WTC11 (cell line): Measurements from ENCODE around the gene SCFD1. TPM values are rescaled to one million over a fixed set of nuclear protein-coding genes. Genes with fewer than 3 reads are reported as not detected.

ENCODE experiments used
- ATAC-seq: fragments of 200-7000 bp; cut with Tn5 transposase; 2 replicates; pipeline ENCODE4 v1.10.0; 2021; ENCODE audit warnings: mild to moderate bottlenecking, moderate library complexity
- CTCF ChIA-PET: fragments of 300-600 bp; sonication (Branson Sonifier 250); formaldehyde crosslinking; loops from one replicate; lab custom pipeline; 2021; ENCODE audit warnings: antibody characterized with exemption; lab: Charles Lee
- POLR2A ChIA-PET: fragments of 350-600 bp; sonication (Branson Sonifier 250); formaldehyde crosslinking; loops from one replicate; lab custom pipeline; 2021; ENCODE audit warnings: antibody characterized with exemption; lab: Charles Lee
- DNase-seq: peaks from one replicate; pipeline ENCODE4 v3.0.0; 2021; ENCODE audit warnings: low spot score
- H3K27ac Mint-ChIP-seq: 2 replicates; pipeline ENCODE4 v1.8.0; 2021; ENCODE audit warnings: mixed read lengths
- H3K27me3 Mint-ChIP-seq: 2 replicates; pipeline ENCODE4 v1.8.0; 2021; ENCODE audit warnings: low read depth, mild to moderate bottlenecking, moderate library complexity, mixed read lengths
- H3K36me3 Mint-ChIP-seq: 2 replicates; pipeline ENCODE4 v1.8.0; 2021; ENCODE audit warnings: mixed read lengths
- H3K4me1 Mint-ChIP-seq: 2 replicates; pipeline ENCODE4 v1.8.0; 2022; ENCODE audit warnings: mixed read lengths
- H3K4me3 Mint-ChIP-seq: 2 replicates; pipeline ENCODE4 v1.8.0; 2021; ENCODE audit warnings: mild to moderate bottlenecking, moderate library complexity, mixed read lengths
- H3K9me3 Mint-ChIP-seq: 2 replicates; pipeline ENCODE4 v1.8.0; 2021; ENCODE audit warnings: mixed read lengths
- AFF4 ChIP-seq: sonication (generic); formaldehyde crosslinking; IDR thresholded peaks from 2 replicates; pipeline ENCODE4 v1.8.1; 2023; ENCODE audit warnings: mild to moderate bottlenecking, missing genetic modification reagents, borderline replicate concordance
- ATF1 ChIP-seq: sonication (generic); formaldehyde crosslinking; IDR thresholded peaks from 2 replicates; pipeline ENCODE4 v1.8.1; 2023; ENCODE audit warnings: mild to moderate bottlenecking, moderate library complexity, missing genetic modification reagents
- ATF3 ChIP-seq: sonication (generic); formaldehyde crosslinking; conservative IDR thresholded peaks from 2 replicates; pipeline ENCODE4 v1.8.1; 2022; ENCODE audit warnings: mild to moderate bottlenecking, missing genetic modification reagents
- E2F4 ChIP-seq: sonication (generic); formaldehyde crosslinking; IDR thresholded peaks from 2 replicates; pipeline ENCODE4 v1.8.1; 2022; ENCODE audit warnings: low read depth, mild to moderate bottlenecking, moderate library complexity, missing genetic modification reagents, borderline replicate concordance
- ETV6 ChIP-seq: sonication (generic); formaldehyde crosslinking; IDR thresholded peaks from 2 replicates; pipeline ENCODE4 v1.8.1; 2022; ENCODE audit warnings: mild to moderate bottlenecking, missing genetic modification reagents
- FOXP4 ChIP-seq: sonication (generic); formaldehyde crosslinking; IDR thresholded peaks from 2 replicates; pipeline ENCODE4 v1.8.0; 2022; ENCODE audit warnings: mild to moderate bottlenecking, missing genetic modification reagents
- GRHL2 ChIP-seq: fragments of 250-450 bp; sonication (Bioruptor Pico); IDR thresholded peaks from 2 replicates; pipeline ENCODE4 v1.8.0; 2022; ENCODE audit warnings: mild to moderate bottlenecking, moderate library complexity; ENCODE audit not compliant: insufficient replicate concordance, severe bottlenecking
- PRDM15 ChIP-seq: sonication (generic); formaldehyde crosslinking; IDR thresholded peaks from 2 replicates; pipeline ENCODE4 v1.8.0; 2022; ENCODE audit warnings: missing genetic modification reagents
- SP1 ChIP-seq: sonication (generic); formaldehyde crosslinking; conservative IDR thresholded peaks from 2 replicates; pipeline ENCODE4 v1.8.1; 2022; ENCODE audit warnings: missing genetic modification reagents
- ZNF263 ChIP-seq: sonication (generic); formaldehyde crosslinking; IDR thresholded peaks from 2 replicates; pipeline ENCODE4 v1.8.1; 2022; ENCODE audit warnings: low read depth, mild to moderate bottlenecking, moderate library complexity, missing genetic modification reagents
- ZNF416 ChIP-seq: fragments of 250-450 bp; sonication (Bioruptor Pico); IDR thresholded peaks from 2 replicates; pipeline ENCODE4 v1.9.0; 2021; ENCODE audit warnings: mild to moderate bottlenecking, inconsistent platforms
- ZNF512 ChIP-seq: sonication (generic); formaldehyde crosslinking; IDR thresholded peaks from 2 replicates; pipeline ENCODE4 v1.8.1; 2022; ENCODE audit warnings: missing genetic modification reagents, borderline replicate concordance
- ZNF532 ChIP-seq: fragments of 250-450 bp; sonication (Bioruptor Pico); IDR thresholded peaks from 2 replicates; pipeline ENCODE4 v1.9.0; 2021; ENCODE audit warnings: mild to moderate bottlenecking, borderline replicate concordance
- total RNA-seq: library from RNA; stranded (reverse); gene quantifications from 3 replicates; pipeline ENCODE4 v1.2.3, GENCODE V29; 2021

Gene SCFD1
- total RNA-seq, 1 experiment from 2014 or later = 77.5 TPM

- TF ChIP-seq ETV6 (CRISPR knock-in tag) = peak; percentile 57; the same call in 1 of the 2 replicates
- TF ChIP-seq ZNF532 (CRISPR knock-in tag) = no peak
- TF ChIP-seq AFF4 (CRISPR knock-in tag) = 0 out of 2 replicates have a peak, but pooled peaks have one; percentile 0
- 0 out of 2 replicates have a peak, but pooled peaks have one; percentile 28 for TF ChIP-seq FOXP4 (CRISPR knock-in tag)
- TF ChIP-seq, all 79 proteins: peak for 3
- Mint-ChIP-seq H3K4me3 (peak overlapping the region; percentile 99), H3K27me3 (no peaks in the 10 kb centered on the region), H3K27ac (peak overlapping the region; percentile 97), H3K36me3 (peaks cover 11% of the 10 kb centered on the region), H3K4me1 (peaks cover 17% of the 10 kb centered on the region), H3K9me3 (no peaks in the 10 kb centered on the region)
- ATAC-seq = peak; percentile 10
- DNase-seq = no peak
- ChIA-PET POLR2A (no interaction called here), CTCF (interaction anchor here (1.2 kb wide), 1 partner anchor 9 kb away, joined by 3 read pairs; no protein-coding TSS in a partner anchor)
These were observed 672 bp upstream of the SCFD1 start for GRCh38 chr14:30621354-30621939.

GRCh38 chr14:30623412-30624131, 1.5 kb downstream of the SCFD1 start:
- CTCF ChIA-PET = no interaction called here

More at GRCh38 chr14:30623412-30624131, 1.5 kb downstream of the SCFD1 start:
- POLR2A ChIA-PET = interaction anchor here (0.7 kb wide), 1 partner anchor 12 kb away, joined by 3 read pairs; no protein-coding TSS in a partner anchor
- no peak for ATAC-seq
- Mint-ChIP-seq H3K9me3 (no peaks in the 10 kb centered on the region), H3K36me3 (peaks cover 5% of the 10 kb centered on the region), H3K4me3 (peak overlapping the region; percentile 99), H3K27ac (no peak overlapping the region), H3K4me1 (peaks cover 20% of the 10 kb centered on the region), H3K27me3 (no peaks in the 10 kb centered on the region)
- TF ChIP-seq PRDM15 (CRISPR knock-in tag) (no peak), E2F4 (CRISPR knock-in tag) (no peak), GRHL2 (CRISPR knock-in tag) (no peak), ZNF512 (no peak), SP1 (CRISPR knock-in tag) (no peak), ZNF263 (CRISPR knock-in tag) (no peak), ATF3 (CRISPR knock-in tag) (no peak), ZNF416 (no peak), ATF1 (CRISPR knock-in tag) (no peak)
- DNase-seq = no peak
